GM19238 (cell line): ENCODE measurements around the gene RABGGTA.
"Not testable (repeated sequence)": the region's sequence is repeated elsewhere in the genome, so short reads cannot be mapped to it uniquely, and the experiment has no call there.

Source experiments
- DNase-seq: peaks from one replicate; pipeline ENCODE4 v3.0.0; 2011; ENCODE audit warnings: low spot score; ENCODE audit not compliant: insufficient read length

The RABGGTA gene

DNA sequence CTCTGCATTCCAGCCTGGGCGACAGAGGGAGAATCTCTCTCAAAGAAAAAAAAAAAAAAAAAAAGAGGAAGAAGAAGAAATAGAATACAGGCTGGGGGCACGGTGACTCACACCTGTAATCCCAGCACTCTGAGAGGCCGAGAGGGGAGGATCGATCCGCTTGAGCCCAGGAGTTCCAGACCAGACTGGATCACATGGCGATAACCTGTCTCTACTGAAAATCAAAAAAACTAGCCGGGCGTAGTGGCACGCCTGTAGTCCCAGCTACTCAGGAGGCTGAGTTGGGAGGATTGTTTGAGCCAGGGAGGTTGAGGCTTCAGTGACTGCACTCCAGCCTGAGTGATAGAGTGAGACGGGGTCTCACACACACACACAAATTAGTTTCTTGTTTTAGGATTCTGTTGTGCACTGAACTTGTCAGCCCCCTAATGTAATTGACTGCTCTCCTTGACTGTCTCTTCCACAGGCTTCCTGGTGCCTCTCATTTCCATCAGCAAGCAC lies 28.0 kb downstream of the RABGGTA start:
- DNase-seq: no peak

DNA sequence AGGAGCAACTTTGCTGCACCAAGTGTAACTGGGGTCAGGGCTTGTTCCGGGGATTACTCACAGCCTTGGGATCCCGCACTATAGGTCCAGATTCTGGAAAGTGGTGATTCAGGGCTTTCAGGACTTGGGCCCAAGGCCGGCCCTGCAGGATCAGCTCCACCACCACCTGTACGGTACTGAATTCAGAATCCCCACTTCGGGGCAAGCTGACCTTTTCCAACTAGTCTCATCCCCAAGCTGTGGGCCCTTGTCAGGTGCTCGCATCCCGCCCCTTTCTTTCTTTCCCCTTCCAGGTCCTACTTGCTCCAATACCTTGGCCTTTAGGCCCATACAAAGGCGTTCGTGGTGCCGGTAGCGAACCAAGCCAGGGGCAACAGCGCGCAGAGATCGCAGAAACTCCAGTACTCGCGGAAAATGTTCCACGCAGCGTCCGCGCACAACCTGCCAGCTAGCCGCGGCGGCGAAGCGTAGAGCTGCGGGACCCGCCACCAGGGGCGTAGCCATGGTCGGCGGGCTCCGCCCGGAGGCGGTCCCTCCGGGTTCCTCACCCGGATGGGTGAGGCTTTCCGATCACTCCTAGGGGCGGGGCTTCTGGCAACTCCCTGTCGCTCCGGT lies 29.5 kb downstream of the RABGGTA start:
- peak; percentile 94 for DNase-seq

DNA sequence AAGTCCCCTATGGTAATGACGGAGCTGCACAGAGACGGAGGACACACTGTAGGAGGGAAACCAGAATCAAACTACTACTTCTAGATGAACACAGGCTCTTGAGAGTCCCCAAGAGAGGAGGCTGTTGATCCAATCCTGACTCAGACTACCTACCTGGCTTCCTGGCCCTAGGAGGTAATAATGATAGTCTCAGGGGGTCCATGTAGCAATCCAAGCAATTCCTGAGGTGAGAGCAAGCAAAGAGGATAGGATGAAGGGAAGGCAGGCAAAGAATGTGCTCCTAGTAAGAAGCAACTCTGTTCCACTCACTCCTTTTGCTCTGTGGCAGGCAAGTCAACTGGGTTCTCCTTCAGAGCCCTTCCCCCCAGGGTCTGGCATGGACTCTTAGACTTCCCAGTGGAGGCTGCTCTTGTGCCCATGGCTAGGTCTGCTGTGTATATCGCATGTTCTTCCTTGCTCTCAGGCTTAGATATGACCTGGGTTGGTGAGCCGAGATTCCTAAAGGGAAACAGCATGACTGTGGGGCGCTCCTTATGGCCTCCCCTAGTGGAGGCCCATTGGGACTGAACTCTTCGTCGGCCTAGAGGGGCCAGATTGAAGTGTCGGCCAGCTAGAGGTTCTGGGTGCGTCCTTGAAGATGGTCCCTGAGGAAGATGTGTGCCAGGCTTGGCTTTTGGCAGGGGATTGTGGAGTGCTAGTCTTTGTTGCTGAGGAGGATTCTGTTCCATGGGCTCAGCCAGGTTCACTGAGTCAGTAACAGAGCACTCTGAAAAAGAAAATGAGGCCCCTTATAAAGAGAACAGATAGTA lies 31.1 kb downstream of the RABGGTA start:
- no peak for DNase-seq

GRCh38 chr14:24238527-24239037 lies 32.8 kb downstream of the RABGGTA start:
- no peak for DNase-seq

- DNase-seq: no peak
These were observed 33.3 kb downstream of the RABGGTA start for GRCh38 chr14:24238123-24238522.

GRCh38 chr14:24237463-24237955 lies 33.9 kb downstream of the RABGGTA start:
- DNase-seq: no peak

- no peak for DNase-seq
These were observed 34.5 kb downstream of the RABGGTA start for GRCh38 chr14:24236689-24237462.

DNA sequence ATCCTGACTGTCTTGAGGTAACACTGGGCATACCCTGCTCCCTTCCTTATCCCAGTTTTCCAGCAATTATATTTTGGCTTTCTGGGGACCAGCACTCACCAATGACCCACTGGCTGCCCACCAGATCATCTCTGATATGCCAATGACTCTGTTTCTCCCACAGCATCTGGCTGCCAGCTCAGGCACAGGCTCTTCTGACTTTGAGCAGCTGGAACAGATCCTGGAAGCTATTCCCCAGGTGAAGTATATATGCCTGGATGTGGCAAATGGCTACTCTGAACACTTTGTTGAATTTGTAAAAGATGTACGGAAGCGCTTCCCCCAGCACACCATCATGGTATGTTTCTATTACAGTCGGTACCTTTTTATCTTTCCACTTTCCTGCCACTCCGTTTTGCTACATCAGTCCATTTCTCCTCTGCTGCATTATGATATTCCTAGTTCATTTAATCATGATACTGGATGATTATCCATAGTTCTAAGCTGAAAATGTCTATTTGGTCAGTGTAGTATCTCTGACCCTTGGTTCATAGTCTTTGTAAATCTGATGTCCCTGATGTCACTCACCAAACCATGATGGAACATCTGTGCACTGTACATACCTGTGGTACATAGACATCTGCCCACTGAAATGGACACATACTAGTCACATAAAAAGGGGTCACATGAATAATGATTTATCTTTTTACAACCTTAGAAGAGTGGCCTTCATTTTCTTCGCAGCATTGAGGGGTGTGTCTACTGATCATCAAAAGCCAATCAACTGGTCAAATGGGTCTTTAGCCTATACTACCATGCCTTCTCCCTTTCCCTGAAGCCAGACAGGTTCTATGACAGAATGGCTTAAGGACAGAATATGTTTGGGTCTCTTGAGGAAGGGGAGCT lies 35.4 kb downstream of the RABGGTA start:
- DNase-seq: no peak

- DNase-seq: no peak
These were observed 37.0 kb downstream of the RABGGTA start for GRCh38 chr14:24234095-24235005.

DNA sequence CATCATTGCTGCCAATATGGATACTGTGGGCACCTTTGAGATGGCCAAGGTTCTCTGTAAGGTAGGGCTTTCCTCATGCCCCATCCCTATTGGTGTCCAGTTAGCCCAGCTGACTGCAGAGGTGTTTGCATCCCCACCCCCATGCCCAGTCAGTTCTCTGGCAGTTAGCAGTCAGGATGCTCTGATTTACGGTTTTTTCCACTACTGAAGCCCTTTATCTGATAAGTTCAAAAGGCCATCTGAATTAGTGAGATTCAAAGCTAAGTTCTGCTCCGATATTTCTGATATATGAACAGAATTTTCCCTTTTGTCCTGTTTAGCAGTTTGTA lies 37.9 kb downstream of the RABGGTA start:
- no peak for DNase-seq

DNA sequence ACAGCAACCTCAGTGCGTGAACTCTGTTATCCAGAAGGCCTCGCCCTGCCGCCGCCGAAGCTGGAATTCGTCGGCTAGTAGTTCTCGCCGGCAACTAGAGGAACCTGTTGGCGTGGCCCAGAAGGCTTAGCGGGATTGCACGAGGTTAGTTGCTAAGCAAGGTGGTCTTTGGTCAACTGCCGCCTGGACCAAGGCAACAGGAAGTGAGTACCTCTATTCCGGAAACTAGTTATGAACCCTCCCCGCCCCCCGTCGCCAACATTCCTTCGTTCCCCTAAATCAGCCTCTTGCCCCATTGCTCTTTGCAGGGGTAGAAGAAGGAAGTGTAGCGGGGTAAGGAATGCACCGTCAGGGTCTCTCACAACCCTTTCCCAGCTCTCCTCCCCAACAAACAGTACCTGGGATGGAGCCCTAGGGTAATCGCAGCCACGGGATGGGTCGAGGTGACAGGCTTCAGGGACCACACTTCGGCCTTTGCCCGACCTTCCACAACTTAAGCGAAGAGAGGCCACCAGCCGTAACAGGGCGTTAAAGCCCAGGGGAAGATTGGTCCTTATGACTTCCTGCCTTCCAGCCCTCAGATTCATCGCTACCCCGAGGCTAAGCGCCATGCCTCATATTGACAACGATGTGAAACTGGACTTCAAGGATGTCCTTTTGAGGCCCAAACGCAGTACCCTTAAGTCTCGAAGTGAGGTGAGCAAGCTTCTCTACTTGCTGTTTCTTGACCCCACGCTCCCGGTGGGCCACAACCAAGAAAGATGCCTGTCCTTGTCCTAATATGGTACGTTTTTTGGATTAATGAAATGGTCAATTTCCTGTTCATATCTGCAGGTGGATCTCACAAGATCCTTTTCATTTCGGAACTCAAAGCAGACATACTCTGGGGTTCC lies 38.5 kb downstream of the RABGGTA start, which contains the start of gene GMPR2:
Gene GMPR2, plus strand, starts transcription at position 285 of the 893 bp plus-strand sequence. Its CDS starts 325 bp downstream, at position 610.
- no peak for DNase-seq

DNA sequence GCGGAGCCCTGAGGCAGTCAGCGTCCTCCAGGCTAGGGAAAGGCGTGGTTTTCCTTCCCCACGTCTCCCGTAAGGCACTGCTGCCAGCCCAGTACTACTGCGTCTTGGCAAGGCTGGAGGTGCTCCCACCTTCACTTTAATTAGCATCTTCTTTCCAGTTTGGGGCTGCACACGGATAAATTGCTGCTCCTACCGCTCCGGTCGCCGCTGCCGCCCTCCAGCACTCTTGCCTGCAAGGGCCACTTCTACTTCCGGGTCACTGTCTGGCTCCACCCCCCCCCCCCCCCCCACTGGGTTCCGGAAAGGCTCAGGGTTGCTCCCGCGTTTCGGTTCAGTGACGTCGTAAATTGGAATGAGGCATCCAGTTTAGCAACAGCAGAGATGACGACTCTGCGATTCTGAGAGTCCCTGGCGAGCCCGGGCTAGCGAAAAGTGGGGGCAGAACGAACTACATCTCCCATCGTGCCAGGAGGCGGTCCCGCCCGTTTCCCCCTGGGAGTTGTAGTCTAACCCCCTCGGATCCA lies 39.2 kb downstream of the RABGGTA start, which contains the start of gene NEDD8:
Gene NEDD8, minus strand, starts transcription at position 247 of the 524 bp plus-strand sequence. Its CDS starts 100 bp downstream, at position 147.
- DNase-seq: peak; percentile 76

- DNase-seq: no peak
These were observed 39.9 kb downstream of the RABGGTA start for GRCh38 chr14:24231263-24232120.

DNA sequence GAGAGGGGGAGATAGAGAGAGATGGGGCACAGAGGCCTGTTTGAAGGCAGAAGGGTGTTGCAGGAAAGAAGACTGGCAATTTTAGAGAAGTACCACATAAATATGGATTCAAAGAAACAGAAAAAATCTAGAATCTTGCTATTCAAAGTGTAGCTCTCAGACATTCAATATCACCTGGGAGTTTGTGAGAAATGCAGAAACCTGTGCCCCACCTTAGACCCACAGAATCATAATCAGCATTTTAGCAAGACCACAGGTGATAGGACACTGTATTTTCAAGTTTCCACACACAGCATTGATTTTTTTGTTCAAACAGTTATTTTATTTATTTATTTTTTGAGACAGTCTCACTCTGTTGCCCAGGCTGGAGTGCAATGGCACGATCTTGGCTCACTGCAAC lies 42.5 kb downstream of the RABGGTA start:
- no peak for DNase-seq

DNA sequence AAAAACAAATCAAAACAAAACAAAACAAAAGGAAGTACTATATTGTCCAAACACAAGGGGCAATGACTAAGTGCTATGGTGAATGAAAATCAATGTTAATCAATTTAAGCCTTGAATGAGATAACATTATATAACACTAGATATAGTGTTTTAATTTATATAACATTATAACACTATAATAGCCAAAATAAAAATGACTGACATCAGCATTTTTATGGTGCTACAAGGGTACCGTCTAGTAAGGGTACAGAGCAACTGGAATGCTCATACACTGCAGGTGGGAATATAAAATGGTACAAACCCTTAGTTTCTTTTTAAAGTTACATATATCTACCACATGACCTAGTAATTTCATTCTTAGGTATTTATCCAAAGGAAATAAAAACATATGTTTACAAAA lies 44.9 kb downstream of the RABGGTA start:
- no peak for DNase-seq

GRCh38 chr14:24224618-24225071 lies 46.8 kb downstream of the RABGGTA start:
- no peak for DNase-seq

DNA sequence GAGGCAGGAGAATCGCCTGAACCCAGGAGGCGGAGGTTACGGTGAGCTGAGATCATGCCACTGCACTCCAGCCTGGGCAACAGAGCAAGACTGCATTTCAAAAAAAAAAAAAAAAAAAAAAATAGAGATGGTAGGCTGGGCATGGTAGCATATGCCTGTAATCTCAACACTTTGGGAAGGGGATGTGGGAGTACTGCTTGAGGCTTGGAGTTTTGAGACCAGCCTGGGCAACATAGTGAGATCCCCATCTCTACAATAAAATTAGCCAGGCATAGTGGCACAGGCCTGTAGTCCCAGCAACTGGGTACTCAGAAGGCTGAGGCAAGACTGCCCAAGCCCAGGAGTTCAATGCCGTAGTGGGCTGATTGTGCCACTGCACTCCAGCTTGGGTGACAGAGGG lies 48.4 kb downstream of the RABGGTA start:
- DNase-seq: not testable (repeated sequence)
